GM12872 (cell line): ENCODE measurements around the gene GTPBP1.

ENCODE experiments used
- CTCF ChIP-seq: IDR thresholded peaks from 3 replicates; pipeline ENCODE4 v1.5.1; 2011; ENCODE audit warnings: low read depth, mild to moderate bottlenecking, low read length, moderate library complexity; ENCODE audit not compliant: insufficient read depth

Gene GTPBP1

GRCh38 chr22:38767313-38767712 lies 61.6 kb downstream of the GTPBP1 start:
- no peak for TF ChIP-seq CTCF

- TF ChIP-seq CTCF, result no peak
Observed at GRCh38 chr22:38768036-38768435, 62.3 kb downstream of the GTPBP1 start.

GRCh38 chr22:38770257-38770949 lies 64.7 kb downstream of the GTPBP1 start:
- TF ChIP-seq CTCF, result no peak

GRCh38 chr22:38772623-38772873 lies 66.8 kb downstream of the GTPBP1 start:
- TF ChIP-seq CTCF, result no peak

- TF ChIP-seq CTCF, result no peak
Observed at GRCh38 chr22:38773363-38773946, 67.7 kb downstream of the GTPBP1 start.

- no peak for TF ChIP-seq CTCF
Observed at GRCh38 chr22:38774496-38775166, 68.9 kb downstream of the GTPBP1 start.

GRCh38 chr22:38775656-38776055 lies 69.9 kb downstream of the GTPBP1 start:
- TF ChIP-seq CTCF, result no peak
